K562 (cell line): ENCODE data around the gene GALNT5. TPM values are rescaled to one million over a fixed set of nuclear protein-coding genes. Genes with fewer than 3 reads are reported as not detected.
"Not testable (repeated sequence)": the region's sequence is repeated elsewhere in the genome, so short reads cannot be mapped to it uniquely, and the experiment has no call there.

Experiments used
- ATAC-seq: fragments of 200-7000 bp; cut with Tn5 transposase; 3 replicates; pipeline ENCODE4 v1.9.1; 2020; ENCODE audit warnings: moderate library complexity
- BruUV-seq: library from RNA; stranded (reverse); fragments of 400-500 nt; replicated peaks from 2 replicates; lab custom pipeline; 2021; lab: Mats Ljungman, UMichigan
- CTCF ChIA-PET: fragments of 300-600 bp; formaldehyde crosslinking; extraction: SDS; loops from one replicate; lab custom pipeline; 2021; ENCODE audit warnings: low intra/inter-chr PET ratio; lab: Yijun Ruan, JAX
- POLR2A ChIA-PET: fragments of 300-600, 350-650 bp; sonication (Branson Sonifier 250); formaldehyde crosslinking; extraction: SDS; loops from one replicate; lab custom pipeline; 2021; ENCODE audit warnings: antibody characterized with exemption, inconsistent platforms; lab: Yijun Ruan, JAX
- DNase-seq, 4 experiments: peaks; one replicate each; pipeline versions ENCODE4 v3.0.0 to v3.0.0-alpha.2; 2011 to 2018; ENCODE audit warnings: low spot score in 3 of 4, mixed read lengths in 3 of 4; ENCODE audit errors: extremely low read depth in 1 of 4
- FAIRE-seq: peaks from 2 replicates; lab custom pipeline; 2011; peaks lifted over from hg19 to GRCh38; lab: Jason Lieb, UNC
- H2AFZ ChIP-seq: 2 replicates; pipeline ENCODE4 v1.6.0; 2011; ENCODE audit warnings: low read depth, low read length, control low read depth, inconsistent platforms
- H3K27ac ChIP-seq: fragments of 200-600 bp; 3 replicates; pipeline ENCODE4 v1.8.0; 2011; ENCODE audit warnings: low read depth, mild to moderate bottlenecking, control low read depth, inconsistent platforms, low read length, moderate library complexity, mixed read lengths; ENCODE audit errors: extremely low read depth
- H3K27me3 ChIP-seq, 2 experiments: fragments of 300-600 bp in 1 of 2; 2 replicates in 1 of 2; 3 replicates in 1 of 2; pipeline versions ENCODE4 v1.6.0 to v1.8.0; 2011; ENCODE audit warnings: inconsistent platforms in 2 of 2, low read length in 2 of 2, mild to moderate bottlenecking in 1 of 2, mixed read lengths in 1 of 2, moderate library complexity in 1 of 2; ENCODE audit not compliant: control insufficient read depth in 2 of 2, insufficient read depth in 2 of 2
- H3K36me3 ChIP-seq: fragments of 300-600 bp; 3 replicates; pipeline ENCODE4 v1.8.0; 2011; ENCODE audit warnings: mild to moderate bottlenecking, low read length, inconsistent platforms; ENCODE audit not compliant: control insufficient read depth, insufficient read depth
- H3K4me1 ChIP-seq, 2 experiments: fragments of 200-600 bp in 1 of 2; replicated peaks in 1 of 2; 2 replicates in 1 of 2; 3 replicates in 1 of 2; pipeline versions ENCODE4 v1.5.1 to v1.8.0; 2011; ENCODE audit warnings: inconsistent platforms in 2 of 2, low read length in 2 of 2, mild to moderate bottlenecking in 1 of 2, mixed read lengths in 1 of 2, moderate library complexity in 1 of 2; ENCODE audit not compliant: control insufficient read depth in 2 of 2, insufficient read depth in 2 of 2
- H3K4me2 ChIP-seq: 2 replicates; pipeline ENCODE4 v1.6.1; 2011; ENCODE audit warnings: low read length, control low read depth, inconsistent platforms, mixed read lengths; ENCODE audit not compliant: insufficient read depth
- H3K4me3 ChIP-seq: fragments of 200-600 bp; sonication (generic), shearing (Covaris generic); 2 replicates; pipeline ENCODE4 v1.5.1; 2016; ENCODE audit warnings: control low read depth, inconsistent platforms
- H3K79me2 ChIP-seq: fragments of 200-600 bp; 3 replicates; pipeline ENCODE4 v1.8.0; 2011; ENCODE audit warnings: low read length, inconsistent platforms; ENCODE audit not compliant: control insufficient read depth, insufficient read depth
- H3K9ac ChIP-seq, 2 experiments: 2 replicates each; pipeline versions ENCODE4 v1.6.0 to v1.6.1; 2011; ENCODE audit warnings: low read depth in 2 of 2, low read length in 2 of 2, control low read depth in 1 of 2, inconsistent platforms in 1 of 2, mild to moderate bottlenecking in 1 of 2, mixed read lengths in 1 of 2; ENCODE audit not compliant: insufficient read depth in 1 of 2
- H3K9me1 ChIP-seq: one replicate; pipeline ENCODE4 v1.6.0; 2011; ENCODE audit warnings: inconsistent platforms, mild to moderate bottlenecking, low read length, moderate library complexity; ENCODE audit not compliant: control insufficient read depth, insufficient read depth
- H3K9me3 ChIP-seq: replicated peaks from 2 replicates; pipeline ENCODE4 v1.5.1; 2011; ENCODE audit warnings: low read depth, low read length, inconsistent platforms; ENCODE audit not compliant: control insufficient read depth, insufficient read depth
- H4K20me1 ChIP-seq: replicated peaks from 2 replicates; pipeline ENCODE4 v1.6.1; 2011; ENCODE audit warnings: low read length, inconsistent platforms, mixed read lengths; ENCODE audit not compliant: control insufficient read depth, insufficient read depth
- BCOR ChIP-seq: fragments of 450-650 bp; IDR thresholded peaks from 2 replicates; pipeline ENCODE4 v1.6.1; 2016
- CC2D1A ChIP-seq: fragments of 450-650 bp; IDR thresholded peaks from 2 replicates; pipeline ENCODE4 v1.6.1; 2017; ENCODE audit warnings: mild to moderate bottlenecking
- CEBPB ChIP-seq: fragments of 450-650 bp; IDR thresholded peaks from 2 replicates; pipeline ENCODE4 v1.6.1; 2016; ENCODE audit warnings: missing genetic modification characterization, missing compliant biosample characterization
- DPF2 ChIP-seq: fragments of 450-650 bp; IDR thresholded peaks from 2 replicates; pipeline ENCODE4 v1.6.1; 2016
- HDAC1 ChIP-seq, 2 experiments: fragments of 450-650 bp; IDR thresholded peaks; 2 replicates each; pipeline ENCODE4 v1.6.1; 2016 to 2017; ENCODE audit warnings: inconsistent platforms in 1 of 2, mild to moderate bottlenecking in 1 of 2, moderate library complexity in 1 of 2
- HDAC2 ChIP-seq: fragments of 450-650 bp; IDR thresholded peaks from 2 replicates; pipeline ENCODE4 v1.6.1; 2016; ENCODE audit warnings: mild to moderate bottlenecking
- HNRNPK ChIP-seq: fragments of 200-400 bp; formaldehyde crosslinking; IDR thresholded peaks from one replicate; pipeline ENCODE4 v1.6.1; 2018; ENCODE audit warnings: mild to moderate bottlenecking, low read depth, low read length; ENCODE audit not compliant: poor library complexity, severe bottlenecking
- KDM1A ChIP-seq, 2 experiments: fragments of 450-650 bp; IDR thresholded peaks; 2 replicates each; pipeline ENCODE4 v1.6.1; 2016; ENCODE audit warnings: mild to moderate bottlenecking in 2 of 2
- NFRKB ChIP-seq: fragments of 450-650 bp; IDR thresholded peaks from 2 replicates; pipeline ENCODE4 v1.6.1; 2016; ENCODE audit warnings: low read depth
- RBM25 ChIP-seq: fragments of 200-400 bp; formaldehyde crosslinking; IDR thresholded peaks from 2 replicates; pipeline ENCODE4 v1.6.1; 2018; ENCODE audit warnings: low read length, low read depth, moderate library complexity; ENCODE audit not compliant: severe bottlenecking
- TRIM24 ChIP-seq, 2 experiments: fragments of 450-650 bp; IDR thresholded peaks; 2 replicates each; pipeline ENCODE4 v1.6.1; 2016
- ZNF146 ChIP-seq: IDR thresholded peaks from one replicate; pipeline ENCODE4 v1.6.1; 2018; ENCODE audit warnings: missing compliant biosample characterization; ENCODE audit not compliant: unreplicated experiment
- ZNF384 ChIP-seq: IDR thresholded peaks from 2 replicates; pipeline ENCODE4 v1.6.1; 2012; ENCODE audit warnings: low read depth, low read length, improper control_type of control experiment
- WGBS: fragments of 100-300 bp; shearing (Covaris generic); methylation state at CpG from one replicate; pipeline ENCODE4 v1.1.6; 2016; ENCODE audit warnings: low coverage, mixed read lengths; ENCODE audit not compliant: insufficient coverage; ENCODE audit errors: missing lambda C conversion rate; 5-methylcytosine and 5-hydroxymethylcytosine counted together
- in situ Hi-C: fragments of 300-500 bp; cut with MboI; formaldehyde crosslinking; loops from 4 replicates; pipeline ENCODE4 v1.15.0; 2018; ENCODE audit warnings: inconsistent platforms, mixed read lengths
- intact Hi-C: fragments of 100-400 bp; cut with micrococcal nuclease; formaldehyde crosslinking; loops from 2 replicates; pipeline ENCODE4 v1.14.2; 2022
- polyA plus RNA-seq, 8 experiments: library from polyadenylated mRNA; depleted of rRNA in 4 of 8; stranded (reverse) in 5 of 8; unstranded in 3 of 8; fragments of >200 nt; fragmentation: Nextera tagmentation in 2 of 8; fragmentation: Illumina TruSeq in 1 of 8; extraction: Ambion mirVana in 2 of 8; extraction: Trizol in 1 of 8; gene quantifications; 2 replicates each; pipeline versions ENCODE4 v1.2.1 to v1.2.3, GENCODE V29; 2011 to 2014; ENCODE audit warnings: inconsistent platforms in 1 of 8, missing spikeins in 1 of 8
- total RNA-seq, 7 experiments: library from RNA; depleted of rRNA in 6 of 7; stranded (reverse); fragments of >200 nt in 6 of 7; fragmentation: Illumina TruSeq in 2 of 7; extraction: Trizol in 2 of 7; gene quantifications; 2 replicates each; pipeline versions ENCODE4 v1.2.1 to v1.2.3, GENCODE V29; 2011 to 2021; ENCODE audit warnings: low replicate concordance in 1 of 7

The GALNT5 gene
- total and polyA plus RNA-seq, 9 of the 15 experiments (the other 6 are each of a cell fraction or from before 2014, with no cell fraction given) = 21.6 to 73.0 (median 54.7) TPM

- H3K27ac ChIP-seq, H4K20me1 ChIP-seq, FAIRE-seq, H2AFZ ChIP-seq, CTCF ChIA-PET, DNase-seq, intact Hi-C loops, H3K4me3 ChIP-seq, H3K79me2 ChIP-seq, H3K9me1 ChIP-seq, H3K9ac ChIP-seq, ATAC-seq, H3K27me3 ChIP-seq, POLR2A ChIA-PET, BruUV-seq, H3K36me3 ChIP-seq, H3K9me3 ChIP-seq, H3K4me2 ChIP-seq: not testable (repeated sequence)
- WGBS = 83% methylated on average over 2 of the region's 2 CpGs
- in situ Hi-C loops = loop anchor here (25.0 kb wide), 1 partner anchor 887 kb away; the partner anchor contains the start of gene NR4A2
- TF ChIP-seq KDM1A (IDR thresholded peaks at IDR 0.05) = peak; percentile 29 to 53; a peak in 2 of 4 replicates
- TF ChIP-seq BCOR = peak; percentile 89
- TF ChIP-seq ZNF146 (CRISPR knock-in tag) = peak; percentile 51
- TF ChIP-seq HDAC1 (IDR thresholded peaks at IDR 0.05) = 0 out of 4 replicates have a peak, but pooled peaks of 1 of the 2 experiments have one; percentile 19
- peak; percentile 29; the same call in 1 of the 2 replicates for TF ChIP-seq HDAC2
- peaks cover 0 to 20% of the 10 kb centered on the region in 2 experiments; a peak in 2 of 5 replicates for H3K4me1 ChIP-seq
Observed at GRCh38 chr2:157224448-157224847, 33.1 kb upstream of the GALNT5 start.

DNA sequence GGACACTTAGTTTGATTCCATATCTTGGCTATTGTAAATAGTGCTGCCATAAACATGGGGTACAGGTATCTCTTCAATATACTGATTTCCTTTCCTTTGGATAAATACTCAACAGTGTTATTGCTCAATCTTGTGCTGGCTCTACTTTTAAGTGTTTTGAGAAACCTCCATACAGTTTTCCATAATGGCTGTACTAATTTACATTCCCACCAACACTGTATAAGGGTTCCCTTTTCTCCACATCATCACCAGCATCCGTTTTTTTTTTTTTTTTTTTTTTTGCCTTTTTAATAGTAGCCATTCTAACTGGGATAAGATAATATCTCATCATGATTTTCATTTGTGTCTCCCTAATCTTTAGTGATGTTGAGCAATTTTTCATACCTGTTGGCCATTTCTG, 29.9 kb upstream of the GALNT5 start:
- Histone ChIP-seq H3K27ac (no peak overlapping the region), H3K79me2 (no peaks in the 10 kb centered on the region), H3K4me2 (no peak overlapping the region), H3K27me3 (no peaks in the 10 kb centered on the region), H3K36me3 (no peaks in the 10 kb centered on the region), H3K4me1 (no peaks in the 10 kb centered on the region; a peak in 2 of 5 replicates), H4K20me1 (no peaks in the 10 kb centered on the region), H3K9ac (no peak overlapping the region), H3K4me3 (no peak overlapping the region), H3K9me1 (no peaks in the 10 kb centered on the region), H3K9me3 (peaks cover 5% of the 10 kb centered on the region; the same call in 1 of the 2 replicates), H2AFZ (no peak overlapping the region)
- TF ChIP-seq CEBPB (tag) (0 out of 2 replicates have a peak, but pooled peaks have one; percentile 41), BCOR (0 out of 2 replicates have a peak, but pooled peaks have one; percentile 23), ZNF384 (no peak), CC2D1A (no peak), NFRKB (no peak), RBM25 (peak; percentile 93), TRIM24 (IDR thresholded peaks at IDR 0.05) (peak; percentile 6 to 9; a peak in 1 of 4 replicates), HNRNPK (no peak), DPF2 (0 out of 2 replicates have a peak, but pooled peaks have one; percentile 17)
- BruUV-seq = no TSS peak
- in situ Hi-C loops (no loop called here), intact Hi-C loops (no loop called here)
- DNase-seq = no peak
- ATAC-seq = no peak
- ChIA-PET CTCF (interaction anchor here (0.6 kb wide), 1 partner anchor 1960 kb away, joined by 4 read pairs; no protein-coding TSS in a partner anchor), POLR2A (no interaction called here)
- FAIRE-seq = no peak
- WGBS = no CpG with 5 or more reads among the region's 1 CpG
